NB4 (cell line): Measurements from ENCODE around the gene BAIAP2.

Experiments
- DNase-seq: peaks from one replicate; pipeline ENCODE4 v3.0.0; 2010; ENCODE audit warnings: low read depth
- H3K4me3 ChIP-seq: one replicate; pipeline ENCODE4 v1.5.1; 2011; ENCODE audit warnings: mild to moderate bottlenecking, low read depth, low read length, moderate library complexity
- MYC ChIP-seq: IDR thresholded peaks from 2 replicates; pipeline ENCODE4 v1.6.1; 2011; ENCODE audit warnings: low read depth, low read length
- POLR2A ChIP-seq: IDR thresholded peaks from 2 replicates; pipeline ENCODE4 v1.6.1; 2011; ENCODE audit warnings: mild to moderate bottlenecking; ENCODE audit not compliant: insufficient read length; ENCODE audit errors: extremely low read depth
- TF ChIP-seq, protein P1 (sequence below): IDR thresholded peaks from one replicate; pipeline ENCODE4 v1.5.1; 2012; ENCODE audit warnings: low read depth, low read length
- TF ChIP-seq, protein P2 (sequence below): IDR thresholded peaks from 2 replicates; pipeline ENCODE4 v1.6.1; 2011; ENCODE audit warnings: low read depth, low read length

Gene BAIAP2

DNA sequence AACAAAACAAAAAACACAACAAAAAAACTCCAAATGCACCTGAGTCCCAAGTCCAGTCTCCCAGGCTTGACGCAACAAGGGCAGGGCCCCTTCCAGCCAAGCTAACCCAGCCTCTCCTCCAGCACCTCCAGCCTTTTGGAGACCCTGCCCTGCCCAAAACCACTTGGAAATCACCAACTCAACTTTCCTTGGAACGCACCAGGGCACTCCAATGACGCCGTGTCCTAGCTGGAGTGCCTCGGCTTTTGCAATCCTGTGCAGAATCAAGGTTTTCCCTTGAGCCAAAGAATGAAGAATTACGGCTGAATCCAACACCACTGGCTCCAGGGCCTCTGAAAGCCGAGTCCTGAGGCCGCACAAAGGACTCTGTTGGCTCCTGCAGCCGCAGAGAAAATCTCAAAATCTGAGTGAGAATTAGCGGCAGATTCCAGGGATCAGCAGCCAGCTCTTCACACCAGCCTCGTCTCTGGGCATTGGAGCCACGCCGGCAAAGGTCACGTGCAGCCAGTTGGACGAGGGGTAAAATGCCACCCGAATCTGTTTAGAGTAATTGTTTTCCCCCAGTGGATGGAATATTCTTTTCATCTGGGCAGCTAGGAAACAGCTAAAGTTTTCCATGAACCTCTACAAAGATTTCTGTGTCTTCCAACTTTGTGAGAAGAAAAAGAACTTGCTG, 9.7 kb upstream of the BAIAP2 start:
- no peak for TF ChIP-seq MYC
- TF ChIP-seq, protein P1, sequence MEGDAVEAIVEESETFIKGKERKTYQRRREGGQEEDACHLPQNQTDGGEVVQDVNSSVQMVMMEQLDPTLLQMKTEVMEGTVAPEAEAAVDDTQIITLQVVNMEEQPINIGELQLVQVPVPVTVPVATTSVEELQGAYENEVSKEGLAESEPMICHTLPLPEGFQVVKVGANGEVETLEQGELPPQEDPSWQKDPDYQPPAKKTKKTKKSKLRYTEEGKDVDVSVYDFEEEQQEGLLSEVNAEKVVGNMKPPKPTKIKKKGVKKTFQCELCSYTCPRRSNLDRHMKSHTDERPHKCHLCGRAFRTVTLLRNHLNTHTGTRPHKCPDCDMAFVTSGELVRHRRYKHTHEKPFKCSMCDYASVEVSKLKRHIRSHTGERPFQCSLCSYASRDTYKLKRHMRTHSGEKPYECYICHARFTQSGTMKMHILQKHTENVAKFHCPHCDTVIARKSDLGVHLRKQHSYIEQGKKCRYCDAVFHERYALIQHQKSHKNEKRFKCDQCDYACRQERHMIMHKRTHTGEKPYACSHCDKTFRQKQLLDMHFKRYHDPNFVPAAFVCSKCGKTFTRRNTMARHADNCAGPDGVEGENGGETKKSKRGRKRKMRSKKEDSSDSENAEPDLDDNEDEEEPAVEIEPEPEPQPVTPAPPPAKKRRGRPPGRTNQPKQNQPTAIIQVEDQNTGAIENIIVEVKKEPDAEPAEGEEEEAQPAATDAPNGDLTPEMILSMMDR: no peak
- TF ChIP-seq POLR2A: no peak
- TF ChIP-seq, protein P2, sequence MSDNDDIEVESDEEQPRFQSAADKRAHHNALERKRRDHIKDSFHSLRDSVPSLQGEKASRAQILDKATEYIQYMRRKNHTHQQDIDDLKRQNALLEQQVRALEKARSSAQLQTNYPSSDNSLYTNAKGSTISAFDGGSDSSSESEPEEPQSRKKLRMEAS: no peak
- DNase-seq: no peak
- H3K4me3 ChIP-seq: no peak overlapping the region

DNA sequence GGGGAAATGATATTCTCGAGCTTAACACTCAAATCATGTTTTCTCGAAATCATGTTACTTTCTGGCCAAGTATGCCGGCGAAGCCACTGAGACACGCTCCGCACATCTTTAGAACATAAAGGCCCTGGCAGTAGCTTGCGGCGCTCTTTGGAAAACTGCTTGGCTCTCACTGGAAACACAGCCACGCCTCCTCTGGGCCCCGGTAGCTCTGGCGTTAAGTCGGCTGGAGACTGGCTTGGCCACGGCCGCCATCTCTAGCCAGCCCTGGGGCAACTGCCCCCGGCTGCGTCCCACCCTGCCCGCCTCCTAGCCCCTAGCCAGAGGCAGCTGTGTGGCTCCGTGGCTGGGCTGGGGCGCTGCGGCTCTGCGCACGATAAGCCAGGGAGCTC, 9.2 kb upstream of the BAIAP2 start:
- TF ChIP-seq, protein P2: no peak
- TF ChIP-seq MYC (no peak), POLR2A (no peak)
- TF ChIP-seq, protein P1: no peak
- no peak for DNase-seq
- H3K4me3 ChIP-seq: no peak overlapping the region

DNA sequence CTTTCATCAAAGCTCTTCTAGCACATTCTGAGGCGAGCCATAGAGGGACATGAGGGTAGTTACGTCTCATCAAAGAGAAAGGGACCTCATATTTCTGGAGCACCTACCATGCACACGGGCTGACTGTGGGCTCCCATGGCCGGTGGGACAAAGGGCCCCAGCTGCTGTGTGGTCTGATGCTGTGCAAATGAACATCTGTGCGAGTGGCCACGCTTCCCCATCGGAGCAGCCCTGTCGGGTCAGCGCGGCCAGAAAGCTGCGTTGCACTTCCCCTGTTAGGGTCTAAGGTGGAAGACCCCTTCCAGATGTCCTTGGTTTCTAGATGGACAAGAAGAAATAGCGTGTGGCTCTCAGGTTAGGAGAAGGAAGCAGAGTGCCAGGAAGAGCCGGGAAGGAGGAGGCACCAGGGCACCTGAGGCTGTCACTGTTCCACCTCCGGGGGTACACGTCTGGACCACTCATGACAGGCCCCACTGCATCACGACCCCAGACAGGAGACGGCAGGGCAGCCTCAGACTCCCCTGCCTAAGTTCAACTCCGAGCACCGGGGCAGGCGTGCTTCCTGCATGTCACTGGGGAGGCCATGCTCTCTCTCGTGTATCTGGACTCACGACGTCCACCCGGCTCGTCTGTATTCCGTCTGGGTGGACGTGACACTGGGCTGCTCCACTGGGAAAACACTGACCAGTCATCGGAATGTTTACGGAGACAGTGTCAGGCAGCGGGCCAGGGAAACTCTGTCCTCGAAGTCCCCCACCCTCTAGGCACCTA, 8.5 kb upstream of the BAIAP2 start:
- no peak for DNase-seq
- no peak overlapping the region for H3K4me3 ChIP-seq
- TF ChIP-seq, protein P2: no peak
- TF ChIP-seq, protein P1: no peak
- TF ChIP-seq POLR2A: no peak
- TF ChIP-seq MYC: no peak

DNA sequence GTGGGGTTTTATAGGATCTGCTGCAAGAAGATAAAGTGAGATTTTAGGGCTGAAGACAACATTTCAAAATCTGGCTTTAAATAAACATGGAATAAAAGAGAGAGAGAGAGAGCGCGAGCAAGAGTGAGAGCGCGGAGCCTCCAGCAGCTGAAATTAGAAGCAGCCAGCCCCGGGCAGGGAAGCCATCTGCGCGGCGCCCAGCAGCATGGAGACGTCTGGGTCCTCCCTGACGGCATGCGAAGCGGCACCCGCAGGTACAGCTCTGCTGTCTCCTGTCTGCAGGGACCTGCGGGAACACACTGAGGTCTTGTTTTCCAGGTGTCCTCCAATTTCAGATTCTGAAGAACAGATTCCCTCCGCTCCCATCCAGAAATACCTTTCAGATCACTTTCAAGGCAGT, 7.9 kb upstream of the BAIAP2 start:
- DNase-seq: no peak
- TF ChIP-seq, protein P1: no peak
- TF ChIP-seq MYC: no peak
- no peak for TF ChIP-seq POLR2A
- TF ChIP-seq, protein P2: no peak

DNA sequence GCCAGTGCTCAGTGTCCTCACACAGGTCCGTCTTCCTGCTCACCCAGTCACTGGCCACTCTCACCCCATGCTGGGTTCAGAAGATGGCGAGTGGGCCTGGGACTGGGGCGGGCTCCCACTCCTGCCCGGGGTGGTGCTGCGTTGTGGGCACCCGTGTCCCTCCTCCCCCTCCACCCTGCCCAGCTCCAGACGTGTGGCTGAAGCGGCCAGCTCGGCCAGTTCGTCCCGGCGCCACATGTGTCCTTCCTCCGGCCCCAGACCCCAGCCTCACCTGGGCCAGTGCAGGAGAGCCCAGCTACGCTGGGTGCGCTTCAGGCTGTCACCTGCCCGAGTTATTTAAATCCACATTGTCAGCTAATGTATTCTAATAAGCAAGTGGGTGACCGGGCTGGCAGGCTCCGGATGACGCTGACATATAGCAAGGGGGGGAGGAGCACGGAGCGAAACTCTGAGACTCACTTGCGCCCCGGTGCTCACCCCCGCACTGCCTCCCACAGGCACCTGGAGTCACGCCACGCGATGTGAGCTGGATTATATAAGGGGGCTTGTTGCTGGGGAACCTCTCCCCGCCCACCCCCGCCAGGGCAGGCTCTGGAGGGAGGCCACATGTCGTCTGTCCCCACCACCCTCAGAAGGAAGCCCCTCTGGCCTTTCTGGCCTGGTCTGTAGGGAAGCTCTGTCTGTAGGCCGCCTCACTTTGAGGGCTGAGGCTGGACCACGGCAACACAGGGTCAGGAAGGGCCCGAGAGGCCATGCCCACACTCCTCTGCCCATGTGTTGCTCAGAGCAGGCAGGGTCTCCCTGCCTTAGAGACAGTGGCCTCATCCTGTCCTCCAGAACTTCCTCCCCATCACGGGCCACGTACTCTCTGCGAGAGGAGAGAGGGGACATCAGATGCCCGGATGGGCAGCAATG, 7.1 kb upstream of the BAIAP2 start:
- TF ChIP-seq, protein P2: no peak
- TF ChIP-seq MYC (no peak), POLR2A (no peak)
- TF ChIP-seq, protein P1: no peak
- DNase-seq: no peak
- no peak overlapping the region for H3K4me3 ChIP-seq

More for the DNA sequence above, 7.9 kb upstream of the BAIAP2 start:
- H3K4me3 ChIP-seq: no peak overlapping the region
